ENCODE data around the gene CMTR1.
"Not testable (repeated sequence)": the region's sequence is repeated elsewhere in the genome, so short reads cannot be mapped to it uniquely, and the experiment has no call there.

The CMTR1 gene

DNA sequence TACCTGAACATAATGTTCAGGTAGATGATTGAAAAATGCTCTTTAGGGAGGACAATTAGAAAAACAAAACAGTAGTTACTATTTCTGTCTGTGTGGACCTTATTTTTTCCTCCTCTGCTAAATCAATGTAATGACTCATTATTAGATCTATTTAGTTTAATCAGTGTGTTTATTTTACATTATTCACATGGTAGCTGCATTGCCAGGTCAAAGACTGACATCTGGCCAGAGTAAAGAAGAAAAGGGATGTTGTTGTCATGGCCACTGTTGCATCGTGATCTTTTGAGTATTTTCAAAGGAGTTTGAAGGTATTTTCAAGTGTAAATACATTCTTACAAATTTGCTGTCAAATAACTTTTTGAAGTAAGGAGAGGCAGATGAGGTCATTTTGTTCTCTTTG lies 5.9 kb downstream of the CMTR1 start:
- no peak for DNase-seq

DNA sequence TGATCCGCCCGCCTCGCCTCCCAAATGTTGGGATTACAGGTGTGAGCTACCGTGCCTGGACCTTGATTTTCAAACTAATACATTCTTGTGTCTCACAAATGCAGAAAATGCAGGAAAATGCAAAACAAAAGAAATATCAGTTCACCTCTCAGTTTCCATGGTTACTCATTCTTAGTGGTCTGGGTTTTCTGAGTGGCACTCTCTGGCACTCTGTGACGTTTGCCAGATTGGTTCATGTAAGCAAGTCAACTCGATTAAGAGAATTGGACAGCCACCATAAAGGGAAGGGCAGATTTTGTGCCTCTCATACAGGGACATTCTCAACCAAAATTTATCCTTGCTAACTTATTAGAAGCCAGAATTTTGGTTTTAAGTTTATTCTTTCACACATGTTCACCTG lies 8.6 kb downstream of the CMTR1 start:
- no peak for DNase-seq

GRCh38 chr6:37442416-37443215 lies 9.6 kb downstream of the CMTR1 start:
- no peak for DNase-seq

DNA sequence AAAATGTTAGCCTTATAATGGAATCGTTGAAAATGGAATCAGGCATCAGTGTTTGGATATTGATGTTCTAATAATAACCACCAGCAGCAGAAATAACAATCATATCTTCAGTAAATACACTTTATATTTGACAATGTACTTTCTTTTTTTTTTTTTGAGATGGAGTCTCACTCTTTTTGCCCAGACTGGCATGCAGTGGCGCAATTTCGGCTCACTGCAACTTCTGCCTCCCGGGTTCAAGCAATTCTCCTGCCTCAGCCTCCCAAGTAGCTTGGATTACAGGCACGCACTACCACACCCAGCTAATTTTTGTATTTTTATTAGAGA lies 10.2 kb downstream of the CMTR1 start:
- DNase-seq: not testable (repeated sequence)

DNA sequence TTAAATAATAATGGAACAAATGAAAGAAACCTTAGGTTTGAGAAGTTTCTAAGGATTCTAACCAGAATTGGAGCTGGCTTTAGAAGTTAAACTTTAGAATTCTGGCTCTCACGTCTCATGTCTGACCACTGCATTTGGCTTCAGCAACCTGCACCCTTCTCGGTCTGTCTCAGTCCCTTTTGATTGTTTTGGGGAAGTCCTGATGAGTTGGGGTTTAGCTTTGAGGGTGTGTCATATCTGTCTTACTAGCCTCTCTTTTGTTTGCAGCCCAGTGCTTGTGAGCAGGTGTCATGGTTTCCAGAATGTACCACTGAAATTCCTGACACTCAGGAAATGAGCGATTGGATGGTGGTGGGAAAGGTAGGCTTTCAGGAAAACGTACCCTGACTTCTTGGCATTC lies 17.0 kb downstream of the CMTR1 start:
- no peak for DNase-seq

DNA sequence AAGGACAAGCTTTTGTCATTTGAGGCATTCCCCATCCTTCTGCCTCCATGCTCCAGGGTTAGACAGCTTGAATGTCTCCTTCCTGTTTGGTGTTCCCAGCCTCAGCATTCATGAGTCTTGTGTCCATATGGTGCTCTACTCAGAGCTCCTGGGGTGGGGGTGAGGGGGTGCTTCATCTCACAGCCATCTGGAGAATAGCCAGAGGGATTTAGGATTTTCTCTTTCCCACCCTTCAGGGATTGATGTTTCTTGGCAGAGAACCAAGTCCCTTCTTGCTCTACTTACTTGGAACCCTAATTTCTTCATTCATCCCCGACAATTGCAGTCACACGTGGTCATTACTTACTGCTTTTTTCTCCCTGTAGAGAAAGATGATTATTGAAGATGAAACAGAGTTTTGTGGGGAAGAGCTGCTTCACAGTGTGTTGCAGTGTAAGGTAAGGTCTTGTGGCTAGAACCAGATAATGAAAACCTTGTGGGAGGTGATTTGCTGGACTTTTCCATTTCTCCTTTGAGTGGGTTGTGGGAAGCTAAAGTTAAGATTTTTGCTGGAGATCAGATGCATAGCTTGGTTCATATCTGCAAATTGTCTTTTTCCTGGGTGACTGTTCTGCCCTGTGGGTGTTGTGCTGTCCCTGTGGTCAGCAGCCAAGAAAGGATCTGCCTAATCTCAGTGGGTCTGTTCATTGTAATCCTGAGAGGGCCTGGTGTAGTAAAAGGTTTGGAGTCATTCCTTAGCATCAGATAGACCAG lies 18.6 kb downstream of the CMTR1 start:
- peak; percentile 54 for DNase-seq

GRCh38 chr6:37452522-37452921 lies 19.5 kb downstream of the CMTR1 start:
- no peak for DNase-seq

- DNase-seq: peak; percentile 67
Observed at GRCh38 chr6:37454420-37455140, 21.6 kb downstream of the CMTR1 start.

DNA sequence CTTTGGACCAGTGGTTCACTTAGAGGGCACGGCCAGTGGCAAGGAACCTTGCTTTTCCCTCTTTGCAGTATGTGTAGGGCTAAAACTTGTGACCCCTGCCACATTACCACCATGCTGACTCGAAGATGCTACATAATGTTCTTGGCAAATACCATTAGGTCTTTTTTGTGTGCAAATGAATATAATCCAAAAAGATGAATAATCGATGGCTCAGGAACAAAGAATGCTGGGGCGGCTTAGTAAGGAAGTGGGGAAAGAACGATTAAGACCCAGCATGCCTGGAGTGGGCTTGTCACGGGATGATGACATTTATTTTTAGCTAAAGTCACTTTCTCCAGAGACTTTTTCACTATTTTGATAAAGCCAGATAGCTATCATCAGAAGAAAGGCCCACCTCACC lies 23.1 kb downstream of the CMTR1 start:
- no peak for DNase-seq

GRCh38 chr6:37456816-37457560 lies 24.0 kb downstream of the CMTR1 start:
- no peak for DNase-seq

GRCh38 chr6:37459981-37460800 lies 27.2 kb downstream of the CMTR1 start:
- DNase-seq: peak; percentile 94

- no peak for DNase-seq
Observed at GRCh38 chr6:37460805-37461204, 27.8 kb downstream of the CMTR1 start.

- DNase-seq: no peak
Observed at GRCh38 chr6:37463110-37463509, 30.1 kb downstream of the CMTR1 start.

DNA sequence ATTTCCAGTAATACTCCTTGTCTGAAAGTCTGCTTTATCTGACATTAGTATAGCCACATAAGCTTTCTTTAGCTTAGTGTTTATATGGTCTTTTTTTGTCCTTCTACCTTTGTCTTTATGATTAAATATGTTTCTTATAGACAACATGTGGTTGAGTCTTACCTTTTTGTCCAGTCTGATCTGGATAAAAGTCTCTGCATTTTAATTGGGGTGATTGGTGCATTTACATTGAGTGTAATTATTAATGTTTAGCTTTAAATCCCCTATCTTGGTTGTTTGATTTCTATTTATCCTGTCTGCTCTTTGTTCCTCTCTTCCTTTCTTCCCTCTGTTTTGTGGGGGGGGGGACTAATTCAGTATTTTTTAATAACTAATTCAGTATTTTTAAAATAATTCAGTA lies 34.7 kb downstream of the CMTR1 start:
- no peak for DNase-seq

GRCh38 chr6:37473364-37474095 lies 40.5 kb downstream of the CMTR1 start:
- DNase-seq: no peak

DNA sequence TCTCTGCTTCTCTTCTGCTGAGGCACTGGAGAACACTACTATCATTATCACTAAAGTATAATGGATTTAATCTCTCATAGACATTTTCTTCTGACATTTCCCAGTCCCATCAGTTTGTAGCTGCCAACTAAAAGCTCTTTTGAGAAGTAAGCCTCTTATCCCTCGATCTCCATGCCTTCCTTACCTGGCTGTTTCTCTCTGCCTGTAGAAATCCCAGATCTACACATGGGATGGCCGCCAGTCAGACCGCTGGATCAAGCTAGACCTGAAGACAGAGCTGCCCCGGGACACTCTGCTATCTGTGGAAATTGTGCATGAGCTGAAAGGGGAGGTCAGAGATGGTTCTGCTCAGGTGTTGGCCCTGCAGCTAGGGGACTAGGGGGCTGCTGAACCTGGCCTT lies 41.3 kb downstream of the CMTR1 start:
- no peak for DNase-seq

DNA sequence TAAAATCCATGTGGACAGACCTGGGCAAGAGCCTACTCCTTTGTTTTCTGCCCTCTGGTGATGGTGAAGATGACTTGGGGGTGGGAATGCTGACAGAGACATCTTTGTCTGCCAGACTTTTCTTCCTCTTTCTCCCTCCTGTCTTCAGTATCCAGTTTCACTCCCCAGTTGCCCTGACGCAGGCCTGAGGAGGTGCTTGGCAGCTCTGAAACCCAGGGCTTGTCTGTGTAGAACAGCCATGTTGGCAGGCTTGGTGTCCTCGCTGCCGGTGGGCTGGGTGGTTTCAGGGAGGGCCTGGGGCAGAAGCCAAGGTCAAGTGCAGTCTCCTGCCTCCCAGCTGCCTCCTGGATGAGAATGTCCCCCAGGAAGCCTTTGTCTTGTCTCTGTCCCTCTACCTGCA lies 44.2 kb downstream of the CMTR1 start:
- DNase-seq: no peak

- DNase-seq: no peak
Observed at GRCh38 chr6:37477656-37478435, 44.8 kb downstream of the CMTR1 start.

- DNase-seq: no peak
Observed at GRCh38 chr6:37478827-37479226, 45.8 kb downstream of the CMTR1 start.

- DNase-seq: no peak
Observed at GRCh38 chr6:37479266-37479854, 46.3 kb downstream of the CMTR1 start.
